HepG2 (cell line): ENCODE results near the gene MICALL2. TPM values are rescaled to one million over a fixed set of nuclear protein-coding genes. Genes with fewer than 3 reads are reported as not detected.

Experiments
- ELF1 ChIP-seq: sonication (generic); formaldehyde crosslinking; IDR thresholded peaks from 2 replicates; pipeline ENCODE4 v1.4.0; 2020; ENCODE audit warnings: missing genetic modification reagents
- HCFC1 ChIP-seq: fragments of 150-350 bp; IDR thresholded peaks from 2 replicates; pipeline ENCODE4 v1.6.1; 2014; ENCODE audit warnings: low read depth, low read length
- KDM5B ChIP-seq: sonication (generic); formaldehyde crosslinking; IDR thresholded peaks from 2 replicates; pipeline ENCODE4 v1.4.0; 2020; ENCODE audit warnings: missing genetic modification reagents, mild to moderate bottlenecking, borderline replicate concordance
- SIN3A ChIP-seq: IDR thresholded peaks from 2 replicates; pipeline ENCODE4 v1.6.1; 2011; ENCODE audit warnings: low read depth, mild to moderate bottlenecking, control low read depth, low read length, borderline replicate concordance
- ZFY ChIP-seq: sonication (generic); formaldehyde crosslinking; IDR thresholded peaks from 2 replicates; pipeline ENCODE4 v1.4.0; 2020; ENCODE audit warnings: missing genetic modification reagents
- ZNF484 ChIP-seq: sonication (generic); formaldehyde crosslinking; IDR thresholded peaks from 2 replicates; pipeline ENCODE4 v1.5.1; 2020; ENCODE audit warnings: mild to moderate bottlenecking, low read depth, missing genetic modification reagents, borderline replicate concordance
- ZNF747 ChIP-seq: sonication (generic); formaldehyde crosslinking; IDR thresholded peaks from 2 replicates; pipeline ENCODE4 v1.8.1; 2023; ENCODE audit warnings: missing genetic modification reagents, mild to moderate bottlenecking, borderline replicate concordance
- ZNF768 ChIP-seq: sonication (generic); formaldehyde crosslinking; IDR thresholded peaks from 2 replicates; pipeline ENCODE4 v1.4.0; 2020; ENCODE audit warnings: missing genetic modification reagents
- polyA plus RNA-seq, 8 experiments: library from polyadenylated mRNA; depleted of rRNA in 3 of 8; stranded (reverse) in 7 of 8; unstranded in 1 of 8; fragments of >200 nt; fragmentation: Illumina TruSeq in 4 of 8; extraction: Trizol in 4 of 8; gene quantifications; 2 replicates each; pipeline versions ENCODE4 v1.2.1 to v1.2.3, GENCODE V29; 2011 to 2016; ENCODE audit warnings: low read depth in 4 of 8, missing spikeins in 1 of 8, mixed read lengths in 1 of 8; ENCODE audit not compliant: insufficient read depth in 1 of 8
- total RNA-seq, 5 experiments: library from RNA; depleted of rRNA; stranded (reverse); fragments of >200 nt; fragmentation: Illumina TruSeq; extraction: Trizol; gene quantifications; 2 replicates each; pipeline ENCODE4 v1.2.3, GENCODE V29; 2016; ENCODE audit warnings: low read depth in 1 of 5
- TF ChIP-seq, protein P1 (sequence below): sonication (generic); formaldehyde crosslinking; IDR thresholded peaks from 2 replicates; pipeline ENCODE4 v1.4.0; 2020; ENCODE audit warnings: missing genetic modification reagents, borderline replicate concordance
- TF ChIP-seq, protein P2 (sequence below): IDR thresholded peaks from 2 replicates; pipeline ENCODE4 v1.6.1; 2016; ENCODE audit warnings: low read depth, control low read depth
- TF ChIP-seq, protein P3 (sequence below): sonication (generic); formaldehyde crosslinking; IDR thresholded peaks from 2 replicates; pipeline ENCODE4 v1.5.1; 2020; ENCODE audit warnings: mild to moderate bottlenecking, missing genetic modification reagents, moderate library complexity
- TF ChIP-seq, protein P4 (sequence below): IDR thresholded peaks from 2 replicates; pipeline ENCODE4 v1.6.1; 2016; ENCODE audit warnings: low read depth, borderline replicate concordance
- TF ChIP-seq, protein P5 (sequence below): sonication (generic); formaldehyde crosslinking; IDR thresholded peaks from 2 replicates; pipeline ENCODE4 v1.4.0; 2020; ENCODE audit warnings: missing genetic modification reagents, mild to moderate bottlenecking, borderline replicate concordance
- TF ChIP-seq, protein P6 (sequence below): sonication (generic); formaldehyde crosslinking; IDR thresholded peaks from 2 replicates; pipeline ENCODE4 v1.8.1; 2023; ENCODE audit warnings: mild to moderate bottlenecking, moderate library complexity, missing genetic modification reagents

Gene MICALL2
- total and polyA plus RNA-seq, 2 of the 13 experiments (the other 11 are each of a cell fraction or from before 2014, with no cell fraction given) = 5.8 to 12.4 TPM

DNA sequence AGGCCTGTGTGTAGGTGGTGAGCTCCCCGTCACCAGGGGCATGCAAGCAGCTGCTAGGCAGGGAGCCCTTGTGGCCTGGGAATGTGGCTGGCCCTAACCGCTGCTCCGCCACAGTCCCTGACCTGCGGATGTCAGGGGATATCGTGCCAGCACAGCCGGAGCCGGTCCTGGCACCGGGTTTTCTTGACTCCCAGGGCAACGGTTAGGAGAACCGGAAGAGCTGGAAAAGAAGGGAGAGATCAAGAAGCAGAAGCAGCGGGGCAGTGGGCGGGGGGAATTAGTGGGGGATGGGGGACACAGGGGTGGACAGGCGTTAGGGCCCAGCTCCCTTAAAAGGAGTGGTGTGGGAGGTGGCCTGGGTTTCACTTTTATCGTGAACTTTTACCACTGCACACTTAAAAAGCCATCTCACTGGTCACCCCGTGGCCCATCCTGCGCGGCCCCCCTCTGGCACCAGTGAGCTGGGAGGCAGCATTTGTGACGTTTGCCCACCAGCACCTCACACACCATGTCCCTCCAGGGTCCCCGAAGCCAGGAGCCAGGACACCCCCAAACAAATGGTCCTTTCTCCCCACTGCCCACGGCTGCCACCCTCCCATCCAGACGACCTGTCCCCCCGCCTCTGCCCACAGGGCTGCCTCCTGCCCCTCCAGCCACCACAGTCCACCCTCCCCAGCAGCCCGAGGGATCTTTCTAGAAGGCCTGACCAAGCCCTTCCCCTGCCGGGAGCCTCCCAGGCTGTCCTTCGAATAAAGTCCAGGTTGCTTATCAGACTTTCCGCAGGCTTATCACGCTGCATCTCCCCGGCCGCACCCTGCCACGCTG lies 1.8 kb upstream of the MICALL2 start (continued):
- peak; percentile 61; the same call in 1 of the 2 replicates for TF ChIP-seq ZNF747 (CRISPR knock-in tag)
- 0 out of 2 replicates have a peak, but pooled peaks have one; percentile 9 for TF ChIP-seq KDM5B
- peak; percentile 75 for TF ChIP-seq ELF1
- TF ChIP-seq, protein P1, sequence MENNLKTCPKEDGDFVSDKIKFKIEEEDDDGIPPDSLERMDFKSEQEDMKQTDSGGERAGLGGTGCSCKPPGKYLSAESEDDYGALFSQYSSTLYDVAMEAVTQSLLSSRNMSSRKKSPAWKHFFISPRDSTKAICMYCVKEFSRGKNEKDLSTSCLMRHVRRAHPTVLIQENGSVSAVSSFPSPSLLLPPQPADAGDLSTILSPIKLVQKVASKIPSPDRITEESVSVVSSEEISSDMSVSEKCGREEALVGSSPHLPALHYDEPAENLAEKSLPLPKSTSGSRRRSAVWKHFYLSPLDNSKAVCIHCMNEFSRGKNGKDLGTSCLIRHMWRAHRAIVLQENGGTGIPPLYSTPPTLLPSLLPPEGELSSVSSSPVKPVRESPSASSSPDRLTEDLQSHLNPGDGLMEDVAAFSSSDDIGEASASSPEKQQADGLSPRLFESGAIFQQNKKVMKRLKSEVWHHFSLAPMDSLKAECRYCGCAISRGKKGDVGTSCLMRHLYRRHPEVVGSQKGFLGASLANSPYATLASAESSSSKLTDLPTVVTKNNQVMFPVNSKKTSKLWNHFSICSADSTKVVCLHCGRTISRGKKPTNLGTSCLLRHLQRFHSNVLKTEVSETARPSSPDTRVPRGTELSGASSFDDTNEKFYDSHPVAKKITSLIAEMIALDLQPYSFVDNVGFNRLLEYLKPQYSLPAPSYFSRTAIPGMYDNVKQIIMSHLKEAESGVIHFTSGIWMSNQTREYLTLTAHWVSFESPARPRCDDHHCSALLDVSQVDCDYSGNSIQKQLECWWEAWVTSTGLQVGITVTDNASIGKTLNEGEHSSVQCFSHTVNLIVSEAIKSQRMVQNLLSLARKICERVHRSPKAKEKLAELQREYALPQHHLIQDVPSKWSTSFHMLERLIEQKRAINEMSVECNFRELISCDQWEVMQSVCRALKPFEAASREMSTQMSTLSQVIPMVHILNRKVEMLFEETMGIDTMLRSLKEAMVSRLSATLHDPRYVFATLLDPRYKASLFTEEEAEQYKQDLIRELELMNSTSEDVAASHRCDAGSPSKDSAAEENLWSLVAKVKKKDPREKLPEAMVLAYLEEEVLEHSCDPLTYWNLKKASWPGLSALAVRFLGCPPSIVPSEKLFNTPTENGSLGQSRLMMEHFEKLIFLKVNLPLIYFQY = no peak
- TF ChIP-seq, protein P2, sequence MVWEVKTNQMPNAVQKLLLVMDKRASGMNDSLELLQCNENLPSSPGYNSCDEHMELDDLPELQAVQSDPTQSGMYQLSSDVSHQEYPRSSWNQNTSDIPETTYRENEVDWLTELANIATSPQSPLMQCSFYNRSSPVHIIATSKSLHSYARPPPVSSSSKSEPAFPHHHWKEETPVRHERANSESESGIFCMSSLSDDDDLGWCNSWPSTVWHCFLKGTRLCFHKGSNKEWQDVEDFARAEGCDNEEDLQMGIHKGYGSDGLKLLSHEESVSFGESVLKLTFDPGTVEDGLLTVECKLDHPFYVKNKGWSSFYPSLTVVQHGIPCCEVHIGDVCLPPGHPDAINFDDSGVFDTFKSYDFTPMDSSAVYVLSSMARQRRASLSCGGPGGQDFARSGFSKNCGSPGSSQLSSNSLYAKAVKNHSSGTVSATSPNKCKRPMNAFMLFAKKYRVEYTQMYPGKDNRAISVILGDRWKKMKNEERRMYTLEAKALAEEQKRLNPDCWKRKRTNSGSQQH = 0 out of 2 replicates have a peak, but pooled peaks have one; percentile 18
- TF ChIP-seq ZNF484 (CRISPR knock-in tag) = no peak
- peak; percentile 89 for TF ChIP-seq ZNF768
- TF ChIP-seq, protein P3, sequence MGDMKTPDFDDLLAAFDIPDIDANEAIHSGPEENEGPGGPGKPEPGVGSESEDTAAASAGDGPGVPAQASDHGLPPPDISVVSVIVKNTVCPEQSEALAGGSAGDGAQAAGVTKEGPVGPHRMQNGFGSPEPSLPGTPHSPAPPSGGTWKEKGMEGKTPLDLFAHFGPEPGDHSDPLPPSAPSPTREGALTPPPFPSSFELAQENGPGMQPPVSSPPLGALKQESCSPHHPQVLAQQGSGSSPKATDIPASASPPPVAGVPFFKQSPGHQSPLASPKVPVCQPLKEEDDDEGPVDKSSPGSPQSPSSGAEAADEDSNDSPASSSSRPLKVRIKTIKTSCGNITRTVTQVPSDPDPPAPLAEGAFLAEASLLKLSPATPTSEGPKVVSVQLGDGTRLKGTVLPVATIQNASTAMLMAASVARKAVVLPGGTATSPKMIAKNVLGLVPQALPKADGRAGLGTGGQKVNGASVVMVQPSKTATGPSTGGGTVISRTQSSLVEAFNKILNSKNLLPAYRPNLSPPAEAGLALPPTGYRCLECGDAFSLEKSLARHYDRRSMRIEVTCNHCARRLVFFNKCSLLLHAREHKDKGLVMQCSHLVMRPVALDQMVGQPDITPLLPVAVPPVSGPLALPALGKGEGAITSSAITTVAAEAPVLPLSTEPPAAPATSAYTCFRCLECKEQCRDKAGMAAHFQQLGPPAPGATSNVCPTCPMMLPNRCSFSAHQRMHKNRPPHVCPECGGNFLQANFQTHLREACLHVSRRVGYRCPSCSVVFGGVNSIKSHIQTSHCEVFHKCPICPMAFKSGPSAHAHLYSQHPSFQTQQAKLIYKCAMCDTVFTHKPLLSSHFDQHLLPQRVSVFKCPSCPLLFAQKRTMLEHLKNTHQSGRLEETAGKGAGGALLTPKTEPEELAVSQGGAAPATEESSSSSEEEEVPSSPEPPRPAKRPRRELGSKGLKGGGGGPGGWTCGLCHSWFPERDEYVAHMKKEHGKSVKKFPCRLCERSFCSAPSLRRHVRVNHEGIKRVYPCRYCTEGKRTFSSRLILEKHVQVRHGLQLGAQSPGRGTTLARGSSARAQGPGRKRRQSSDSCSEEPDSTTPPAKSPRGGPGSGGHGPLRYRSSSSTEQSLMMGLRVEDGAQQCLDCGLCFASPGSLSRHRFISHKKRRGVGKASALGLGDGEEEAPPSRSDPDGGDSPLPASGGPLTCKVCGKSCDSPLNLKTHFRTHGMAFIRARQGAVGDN = peak; percentile 95
- no peak for TF ChIP-seq SIN3A
- TF ChIP-seq ZFY (CRISPR knock-in tag) = 0 out of 2 replicates have a peak, but pooled peaks have one; percentile 14
- TF ChIP-seq, protein P4, sequence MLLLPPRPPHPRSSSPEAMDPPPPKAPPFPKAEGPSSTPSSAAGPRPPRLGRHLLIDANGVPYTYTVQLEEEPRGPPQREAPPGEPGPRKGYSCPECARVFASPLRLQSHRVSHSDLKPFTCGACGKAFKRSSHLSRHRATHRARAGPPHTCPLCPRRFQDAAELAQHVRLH (CRISPR knock-in tag) = peak; percentile 75; the same call in 1 of the 2 replicates
- TF ChIP-seq HCFC1 = no peak
- TF ChIP-seq, protein P5, sequence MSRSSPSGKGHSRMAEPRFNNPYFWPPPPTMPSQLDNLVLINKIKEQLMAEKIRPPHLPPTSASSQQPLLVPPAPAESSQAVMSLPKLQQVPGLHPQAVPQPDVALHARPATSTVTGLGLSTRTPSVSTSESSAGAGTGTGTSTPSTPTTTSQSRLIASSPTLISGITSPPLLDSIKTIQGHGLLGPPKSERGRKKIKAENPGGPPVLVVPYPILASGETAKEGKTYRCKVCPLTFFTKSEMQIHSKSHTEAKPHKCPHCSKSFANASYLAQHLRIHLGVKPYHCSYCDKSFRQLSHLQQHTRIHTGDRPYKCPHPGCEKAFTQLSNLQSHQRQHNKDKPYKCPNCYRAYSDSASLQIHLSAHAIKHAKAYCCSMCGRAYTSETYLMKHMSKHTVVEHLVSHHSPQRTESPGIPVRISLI = no peak
- TF ChIP-seq, protein P6, sequence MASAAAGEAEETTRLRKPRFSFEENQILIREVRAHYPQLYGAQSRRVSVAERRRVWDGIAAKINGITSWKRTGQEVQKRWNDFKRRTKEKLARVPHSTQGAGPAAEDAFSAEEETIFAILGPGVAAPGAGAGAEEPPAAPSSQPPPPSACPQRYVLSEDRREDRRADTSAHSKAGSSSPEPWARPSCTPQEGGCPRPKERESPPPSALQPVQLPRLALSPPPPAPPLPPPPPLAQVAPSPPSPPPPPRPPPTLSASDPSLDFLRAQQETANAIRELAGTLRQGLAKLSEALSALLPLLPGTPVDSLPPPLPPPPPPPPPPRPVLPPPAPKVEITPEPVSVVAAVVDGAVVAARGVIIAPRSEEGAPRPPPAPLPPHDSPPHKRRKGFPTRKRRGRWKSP (CRISPR knock-in tag) = 0 out of 2 replicates have a peak, but pooled peaks have one; percentile 61
